ENCODE data around the gene HOXB7. TPM values are rescaled to one million over a fixed set of nuclear protein-coding genes. Genes with fewer than 3 reads are reported as not detected.

HOXB7 gene
- total RNA-seq, 1 donor from 2014 or later, result 0.64 TPM

GRCh38 chr17:48615963-48616716, 5.3 kb upstream of the HOXB7 start:
- TF ChIP-seq CTCF (IDR thresholded peaks at IDR 0.05; ENCODE audit: partially characterized antibody, unreplicated experiment), result no peak
- peaks cover 12% of the 10 kb centered on the region for H3K9me3 Mint-ChIP-seq (ENCODE audit: unreplicated experiment)
- H3K4me3 Mint-ChIP-seq (ENCODE audit: unreplicated experiment), result no peak overlapping the region
- peaks cover 6% of the 10 kb centered on the region for H3K4me1 Mint-ChIP-seq (ENCODE audit: low read depth, unreplicated experiment)
- DNase-seq, result no peak
- no peak overlapping the region for H3K27ac Mint-ChIP-seq (ENCODE audit: unreplicated experiment)
- H3K36me3 Mint-ChIP-seq (ENCODE audit: unreplicated experiment), result no peaks in the 10 kb centered on the region
- peaks cover 59% of the 10 kb centered on the region for H3K27me3 Mint-ChIP-seq (ENCODE audit: unreplicated experiment)

GRCh38 chr17:48615047-48615962, 4.5 kb upstream of the HOXB7 start, which contains the start of gene HOXB8:
HOXB8 (minus strand) TSS chr17:48615292; CDS start chr17:48614704, 588 bp downstream.
- Mint-ChIP-seq H3K4me1 (ENCODE audit: low read depth, unreplicated experiment) (peaks cover 6% of the 10 kb centered on the region), H3K27ac (ENCODE audit: unreplicated experiment) (no peak within 1 kb of the TSS), H3K4me3 (ENCODE audit: unreplicated experiment) (no peak within 1 kb of the TSS), H3K9me3 (ENCODE audit: unreplicated experiment) (peaks cover 17% of the 10 kb centered on the region), H3K36me3 (ENCODE audit: unreplicated experiment) (no peaks in the 10 kb centered on the region), H3K27me3 (ENCODE audit: unreplicated experiment) (peaks cover 59% of the 10 kb centered on the region)
- no peak for TF ChIP-seq CTCF (IDR thresholded peaks at IDR 0.05; ENCODE audit: partially characterized antibody, unreplicated experiment)
- DNase-seq, result no peak

GRCh38 chr17:48613862-48614694, 3.3 kb upstream of the HOXB7 start:
- no peak overlapping the region for H3K4me3 Mint-ChIP-seq (ENCODE audit: unreplicated experiment)
- peaks cover 17% of the 10 kb centered on the region for H3K9me3 Mint-ChIP-seq (ENCODE audit: unreplicated experiment)
- H3K27ac Mint-ChIP-seq (ENCODE audit: unreplicated experiment), result no peak overlapping the region

More at GRCh38 chr17:48613862-48614694, 3.3 kb upstream of the HOXB7 start:
- DNase-seq, result no peak
- no peak for TF ChIP-seq CTCF (IDR thresholded peaks at IDR 0.05; ENCODE audit: partially characterized antibody, unreplicated experiment)
- H3K36me3 Mint-ChIP-seq (ENCODE audit: unreplicated experiment), result no peaks in the 10 kb centered on the region
- H3K27me3 Mint-ChIP-seq (ENCODE audit: unreplicated experiment), result peaks cover 58% of the 10 kb centered on the region
- peaks cover 4% of the 10 kb centered on the region for H3K4me1 Mint-ChIP-seq (ENCODE audit: low read depth, unreplicated experiment)
